ENCODE results near the gene NETO1.

DNA sequence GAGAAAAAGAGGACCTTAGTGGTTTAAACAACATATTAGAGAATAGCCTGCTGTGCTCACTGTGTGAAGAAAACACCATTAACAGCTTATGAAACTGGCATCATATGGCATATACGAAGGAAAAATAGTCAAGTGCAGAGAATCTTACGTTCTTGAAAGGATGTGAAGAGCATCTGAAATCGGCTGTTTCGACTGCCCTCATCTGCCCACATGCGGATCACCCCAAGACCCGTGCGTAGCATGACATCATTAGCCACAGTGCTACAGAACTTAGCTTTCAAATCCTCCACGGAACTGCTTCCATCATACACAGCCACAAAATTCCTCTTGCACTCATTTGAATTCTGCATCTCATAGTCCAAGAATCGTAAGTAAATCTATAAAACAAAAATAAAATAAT is 84.3 kb downstream of the NETO1 start:
- no peak for TF ChIP-seq ZNF331 (CRISPR knock-in tag; IDR thresholded peaks at IDR 0.05; ENCODE audit: low read depth)
- TF ChIP-seq, protein P1, sequence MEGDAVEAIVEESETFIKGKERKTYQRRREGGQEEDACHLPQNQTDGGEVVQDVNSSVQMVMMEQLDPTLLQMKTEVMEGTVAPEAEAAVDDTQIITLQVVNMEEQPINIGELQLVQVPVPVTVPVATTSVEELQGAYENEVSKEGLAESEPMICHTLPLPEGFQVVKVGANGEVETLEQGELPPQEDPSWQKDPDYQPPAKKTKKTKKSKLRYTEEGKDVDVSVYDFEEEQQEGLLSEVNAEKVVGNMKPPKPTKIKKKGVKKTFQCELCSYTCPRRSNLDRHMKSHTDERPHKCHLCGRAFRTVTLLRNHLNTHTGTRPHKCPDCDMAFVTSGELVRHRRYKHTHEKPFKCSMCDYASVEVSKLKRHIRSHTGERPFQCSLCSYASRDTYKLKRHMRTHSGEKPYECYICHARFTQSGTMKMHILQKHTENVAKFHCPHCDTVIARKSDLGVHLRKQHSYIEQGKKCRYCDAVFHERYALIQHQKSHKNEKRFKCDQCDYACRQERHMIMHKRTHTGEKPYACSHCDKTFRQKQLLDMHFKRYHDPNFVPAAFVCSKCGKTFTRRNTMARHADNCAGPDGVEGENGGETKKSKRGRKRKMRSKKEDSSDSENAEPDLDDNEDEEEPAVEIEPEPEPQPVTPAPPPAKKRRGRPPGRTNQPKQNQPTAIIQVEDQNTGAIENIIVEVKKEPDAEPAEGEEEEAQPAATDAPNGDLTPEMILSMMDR (conservative IDR thresholded peaks at IDR 0.05; ENCODE audit: low read depth in 2 of 2): no peak
- TF ChIP-seq, protein P2, sequence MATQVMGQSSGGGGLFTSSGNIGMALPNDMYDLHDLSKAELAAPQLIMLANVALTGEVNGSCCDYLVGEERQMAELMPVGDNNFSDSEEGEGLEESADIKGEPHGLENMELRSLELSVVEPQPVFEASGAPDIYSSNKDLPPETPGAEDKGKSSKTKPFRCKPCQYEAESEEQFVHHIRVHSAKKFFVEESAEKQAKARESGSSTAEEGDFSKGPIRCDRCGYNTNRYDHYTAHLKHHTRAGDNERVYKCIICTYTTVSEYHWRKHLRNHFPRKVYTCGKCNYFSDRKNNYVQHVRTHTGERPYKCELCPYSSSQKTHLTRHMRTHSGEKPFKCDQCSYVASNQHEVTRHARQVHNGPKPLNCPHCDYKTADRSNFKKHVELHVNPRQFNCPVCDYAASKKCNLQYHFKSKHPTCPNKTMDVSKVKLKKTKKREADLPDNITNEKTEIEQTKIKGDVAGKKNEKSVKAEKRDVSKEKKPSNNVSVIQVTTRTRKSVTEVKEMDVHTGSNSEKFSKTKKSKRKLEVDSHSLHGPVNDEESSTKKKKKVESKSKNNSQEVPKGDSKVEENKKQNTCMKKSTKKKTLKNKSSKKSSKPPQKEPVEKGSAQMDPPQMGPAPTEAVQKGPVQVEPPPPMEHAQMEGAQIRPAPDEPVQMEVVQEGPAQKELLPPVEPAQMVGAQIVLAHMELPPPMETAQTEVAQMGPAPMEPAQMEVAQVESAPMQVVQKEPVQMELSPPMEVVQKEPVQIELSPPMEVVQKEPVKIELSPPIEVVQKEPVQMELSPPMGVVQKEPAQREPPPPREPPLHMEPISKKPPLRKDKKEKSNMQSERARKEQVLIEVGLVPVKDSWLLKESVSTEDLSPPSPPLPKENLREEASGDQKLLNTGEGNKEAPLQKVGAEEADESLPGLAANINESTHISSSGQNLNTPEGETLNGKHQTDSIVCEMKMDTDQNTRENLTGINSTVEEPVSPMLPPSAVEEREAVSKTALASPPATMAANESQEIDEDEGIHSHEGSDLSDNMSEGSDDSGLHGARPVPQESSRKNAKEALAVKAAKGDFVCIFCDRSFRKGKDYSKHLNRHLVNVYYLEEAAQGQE (IDR thresholded peaks at IDR 0.05; ENCODE audit: unreplicated experiment): no peak
- no peak for TF ChIP-seq CREB1 (CRISPR knock-in tag; IDR thresholded peaks at IDR 0.05; ENCODE audit: low read depth)
- TF ChIP-seq POLR2AphosphoS5 (IDR thresholded peaks at IDR 0.05; ENCODE audit: low read depth): no peak

All from GM23338 (cell line).